NCI-H526 treated with DMSO at 0.1 percent for 48 hours (cell line): ENCODE data around the gene EBI3.
"Not testable (repeated sequence)": the region's sequence is repeated elsewhere in the genome, so short reads cannot be mapped to it uniquely, and the experiment has no call there.

Source experiments
- DNase-seq: peaks from one replicate; lab custom pipeline; 2025; lab: John Stamatoyannopoulos, UW

EBI3 gene

GRCh38 chr19:4234862-4235201 lies 5.5 kb downstream of the EBI3 start:
- DNase-seq, result no peak

GRCh38 chr19:4237510-4237909 lies 8.2 kb downstream of the EBI3 start:
- DNase-seq, result not testable (repeated sequence)

- DNase-seq, result no peak
Observed at GRCh38 chr19:4238831-4239230, 9.5 kb downstream of the EBI3 start.

DNA sequence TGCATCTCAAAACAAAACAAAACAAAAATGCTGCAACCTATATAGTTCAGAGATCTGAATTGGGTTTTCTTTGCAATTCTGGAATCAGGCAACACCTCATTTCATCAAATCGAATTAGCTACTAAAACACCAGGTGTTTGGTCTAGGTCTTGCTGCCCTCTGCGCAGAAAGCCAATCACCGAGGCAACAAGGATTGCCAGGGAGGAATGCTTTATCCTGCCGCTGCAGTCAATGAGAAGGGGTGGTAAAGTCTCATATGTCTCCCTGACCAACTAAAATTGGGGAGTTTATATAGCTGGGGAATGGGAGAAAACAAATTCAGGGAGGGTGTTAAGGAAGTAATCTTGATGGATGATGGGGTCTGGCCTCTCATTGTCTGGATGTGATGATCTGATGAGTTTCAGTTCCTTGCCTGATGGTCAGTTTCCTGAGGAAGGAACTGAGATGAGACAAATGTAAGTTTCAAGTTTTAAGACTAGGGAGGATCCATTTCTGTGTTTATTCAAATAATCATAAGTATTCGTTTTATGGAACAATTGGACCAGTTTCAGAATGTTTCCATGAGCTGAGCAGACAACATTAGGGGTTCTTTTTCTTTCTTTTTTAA lies 12.6 kb downstream of the EBI3 start:
- DNase-seq, result no peak

DNA sequence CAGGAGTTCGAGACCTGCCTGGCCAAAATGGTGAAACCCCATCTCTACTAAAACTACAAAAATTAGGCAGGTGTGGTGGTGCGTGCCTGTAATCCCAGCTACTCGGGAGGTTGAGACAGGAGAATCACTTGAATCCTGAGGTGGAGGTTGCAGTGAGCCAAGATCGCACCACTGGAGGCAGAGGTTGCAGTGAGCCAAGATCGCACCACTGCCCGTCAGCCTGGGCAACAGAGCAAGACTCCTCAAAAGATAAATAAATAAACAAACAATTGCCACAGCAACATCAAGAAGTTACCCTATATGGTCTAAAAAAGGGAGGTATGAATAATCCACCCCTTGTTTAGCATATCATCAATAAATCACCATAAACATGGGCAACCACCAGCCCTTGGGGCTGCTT lies 16.6 kb downstream of the EBI3 start:
- not testable (repeated sequence) for DNase-seq

GRCh38 chr19:4246767-4247593 lies 17.7 kb downstream of the EBI3 start, which contains the start of gene YJU2:
TSS of gene YJU2 (plus strand) at chr19:4247080. CDS start at chr19:4247147, 67 bp downstream.
- DNase-seq, result peak; percentile 93

DNA sequence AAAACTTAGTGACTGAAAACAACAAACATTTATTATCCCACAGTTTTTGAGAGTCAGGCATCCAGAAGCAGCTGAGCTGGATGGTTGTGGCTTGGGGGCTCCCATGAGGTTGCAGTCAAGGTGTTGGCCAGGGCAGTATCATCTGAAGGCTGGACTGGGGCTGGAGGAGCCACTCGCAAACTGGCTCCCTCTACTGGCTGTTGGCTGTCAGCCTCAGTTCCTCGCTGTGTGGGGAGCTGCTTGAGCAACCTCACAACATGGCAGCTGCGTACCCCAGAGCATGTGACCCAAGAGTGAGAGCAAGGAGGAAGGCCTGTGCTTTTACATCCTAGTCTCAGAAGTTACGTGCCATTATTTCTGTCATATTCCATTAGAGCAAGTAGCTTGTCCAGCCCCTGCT lies 27.2 kb downstream of the EBI3 start:
- DNase-seq, result no peak

GRCh38 chr19:4257025-4257424 lies 27.7 kb downstream of the EBI3 start:
- DNase-seq, result no peak

DNA sequence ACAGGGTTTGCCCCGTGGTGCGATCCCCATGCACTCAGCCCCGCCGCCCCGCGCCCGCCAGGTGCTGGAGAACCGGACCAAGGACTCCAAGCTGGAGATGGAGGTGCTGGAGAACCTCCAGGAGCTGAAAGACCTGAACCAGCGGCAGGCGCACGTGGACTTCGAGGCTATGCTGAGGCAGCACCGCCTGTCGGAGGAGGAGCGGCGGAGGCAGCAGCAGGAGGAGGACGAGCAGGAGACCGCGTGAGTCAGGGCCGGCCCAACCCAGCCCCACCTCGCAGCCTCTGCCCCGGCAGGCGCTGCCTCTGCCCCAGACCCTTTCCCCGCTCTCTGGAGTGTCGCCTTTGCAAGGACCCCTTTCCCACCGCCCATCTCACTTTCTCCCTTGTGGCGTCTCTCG lies 28.9 kb downstream of the EBI3 start:
- no peak for DNase-seq

- no peak for DNase-seq
Observed at GRCh38 chr19:4260613-4261191, 31.4 kb downstream of the EBI3 start.

- DNase-seq, result no peak
Observed at GRCh38 chr19:4264812-4265211, 35.5 kb downstream of the EBI3 start.

DNA sequence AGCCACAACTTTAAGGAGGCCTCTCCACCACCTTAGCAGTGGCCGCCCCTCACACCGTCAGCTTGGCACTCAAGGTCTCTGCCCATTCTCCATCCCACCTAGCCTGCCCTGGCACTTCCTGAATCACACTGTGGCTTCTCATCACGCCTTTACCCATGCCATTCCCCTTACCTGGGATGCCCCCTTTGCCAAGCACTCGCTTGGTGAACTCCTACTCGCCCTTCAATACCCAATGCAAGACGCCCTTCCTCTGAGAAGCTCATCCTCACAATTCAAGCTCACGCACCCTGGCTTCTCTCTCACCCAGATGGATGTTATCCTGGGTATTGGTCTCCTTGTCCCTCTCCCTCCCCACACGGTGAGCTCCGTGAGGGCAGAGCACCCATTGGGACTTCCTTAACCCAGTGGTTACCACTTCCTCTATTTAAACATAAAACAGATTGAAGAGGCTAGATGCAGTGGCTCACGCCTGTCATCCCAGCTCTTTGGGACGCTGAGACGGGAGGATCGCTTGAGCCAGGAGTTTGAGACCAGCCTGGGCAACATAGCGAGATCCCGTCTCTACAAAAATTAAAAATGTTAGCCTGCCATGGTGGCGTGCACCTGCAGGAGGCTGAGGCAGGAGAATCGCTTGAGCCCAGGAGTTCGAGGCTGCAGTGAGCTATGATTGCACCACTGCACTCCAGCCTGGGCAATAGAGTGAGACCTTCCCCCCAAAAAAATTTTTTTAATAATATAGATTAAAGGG lies 37.1 kb downstream of the EBI3 start:
- DNase-seq, result no peak

DNA sequence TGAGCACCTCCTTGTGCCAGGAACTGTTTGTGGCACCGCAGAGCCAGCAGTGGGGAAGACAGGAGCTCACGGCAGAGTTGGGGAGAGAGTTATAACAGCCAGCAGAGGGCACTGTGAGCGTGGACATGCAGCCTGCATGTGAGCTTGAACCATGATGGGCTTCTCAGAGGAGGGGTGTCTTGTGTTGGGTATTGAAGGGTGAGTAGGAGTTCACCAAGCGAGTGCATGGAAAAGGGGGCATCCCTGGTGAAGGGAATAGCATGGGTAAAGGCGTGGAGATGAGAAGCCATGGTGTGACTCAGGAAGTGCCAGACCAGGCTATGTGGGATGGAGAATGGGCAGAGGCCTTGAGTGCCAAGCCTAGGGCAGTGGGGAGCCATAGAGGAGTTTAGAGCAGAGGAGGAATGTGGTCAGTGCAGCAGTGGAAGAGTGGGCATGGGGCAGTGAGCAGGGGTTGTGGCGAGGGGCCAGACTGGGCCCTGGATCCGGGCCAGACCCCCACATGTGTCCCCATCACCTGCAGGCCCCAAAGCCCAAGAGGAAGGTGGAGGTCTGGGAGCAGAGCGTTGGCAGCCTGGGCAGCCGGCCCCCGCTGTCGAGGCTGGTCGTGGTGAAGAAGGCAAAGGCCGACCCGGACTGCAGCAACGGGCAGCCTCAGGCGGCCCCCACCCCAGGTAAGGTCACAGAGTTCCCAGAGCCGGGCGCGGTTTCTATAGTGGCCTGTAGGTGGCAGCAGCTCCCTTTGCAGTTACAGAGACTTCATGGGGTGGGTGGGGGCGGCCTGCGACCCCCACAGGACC lies 38.0 kb downstream of the EBI3 start:
- DNase-seq, result peak; percentile 5

GRCh38 chr19:4267901-4268815 lies 38.8 kb downstream of the EBI3 start:
- DNase-seq, result no peak

DNA sequence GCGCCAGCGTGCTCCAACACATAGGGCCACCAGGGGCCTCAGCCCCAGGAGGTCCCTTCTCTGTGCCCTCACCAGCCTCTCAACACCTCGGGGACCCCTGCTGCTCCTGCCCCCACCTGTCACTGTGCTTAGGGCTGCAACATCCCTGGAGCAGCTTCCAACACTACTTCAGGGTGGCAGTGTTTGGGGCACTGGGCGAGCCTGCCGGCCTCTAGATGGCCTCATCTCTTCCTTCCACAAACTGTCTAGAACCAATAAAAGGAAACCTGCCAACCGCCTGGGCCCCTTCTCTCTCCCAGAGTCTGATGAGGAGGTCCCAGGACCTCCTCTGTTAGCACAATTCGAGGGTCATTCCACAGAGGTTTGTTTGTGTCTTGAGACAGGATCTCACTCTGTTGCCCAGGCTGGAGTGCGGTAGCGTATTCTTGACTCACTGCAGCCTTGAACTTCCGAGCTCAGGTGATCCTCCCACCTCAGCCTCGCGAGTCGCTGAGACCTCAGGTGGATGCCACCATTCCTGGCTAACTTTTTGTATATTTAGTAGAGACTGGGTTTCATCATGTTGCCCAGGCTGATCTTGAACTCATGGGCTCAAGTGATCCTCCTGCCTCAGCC lies 39.6 kb downstream of the EBI3 start:
- no peak for DNase-seq

- no peak for DNase-seq
Observed at GRCh38 chr19:4272894-4273293, 43.6 kb downstream of the EBI3 start.

DNA sequence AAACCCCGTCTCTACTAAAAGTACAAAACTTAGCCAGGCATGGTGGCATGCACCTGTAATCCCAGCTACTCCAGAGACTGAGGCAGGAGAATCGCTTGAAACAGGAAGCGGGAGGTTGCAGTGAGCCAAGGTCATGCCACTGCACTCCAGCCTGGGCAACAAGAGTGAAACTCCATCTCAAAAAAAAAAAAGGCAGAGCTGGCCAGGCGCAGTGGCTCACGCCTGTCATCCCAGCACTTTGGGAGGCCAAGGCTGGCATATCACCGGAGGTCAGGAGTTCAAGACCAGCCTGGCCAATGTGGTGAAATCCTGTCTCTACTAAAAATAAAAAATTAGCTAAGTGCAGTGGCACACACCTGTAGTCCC lies 45.0 kb downstream of the EBI3 start:
- DNase-seq, result not testable (repeated sequence)

DNA sequence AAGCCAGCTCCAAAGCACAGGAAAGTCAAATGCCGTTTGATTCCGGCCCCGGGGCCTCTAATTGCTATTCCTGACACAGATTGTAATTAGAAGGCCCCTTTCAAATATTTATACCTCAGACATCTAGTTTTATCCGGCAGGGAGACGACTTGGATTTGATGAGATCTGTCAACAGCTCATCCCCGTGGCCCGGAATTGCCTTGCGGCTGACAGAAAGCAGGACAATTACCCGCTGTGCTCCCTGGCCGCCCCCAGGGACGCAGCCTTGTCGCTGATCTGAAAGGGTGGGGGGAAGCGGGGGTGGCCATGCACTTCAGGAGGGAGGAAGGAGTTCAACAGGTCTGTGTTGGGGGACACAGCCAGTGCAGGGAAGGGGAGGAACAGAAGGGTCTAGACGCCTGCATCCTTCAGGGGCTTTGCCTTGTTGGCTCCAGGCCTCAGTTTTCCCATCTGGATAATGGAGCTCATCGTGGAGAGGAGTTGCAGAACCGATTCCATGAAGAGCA lies 47.9 kb downstream of the EBI3 start:
- no peak for DNase-seq

DNA sequence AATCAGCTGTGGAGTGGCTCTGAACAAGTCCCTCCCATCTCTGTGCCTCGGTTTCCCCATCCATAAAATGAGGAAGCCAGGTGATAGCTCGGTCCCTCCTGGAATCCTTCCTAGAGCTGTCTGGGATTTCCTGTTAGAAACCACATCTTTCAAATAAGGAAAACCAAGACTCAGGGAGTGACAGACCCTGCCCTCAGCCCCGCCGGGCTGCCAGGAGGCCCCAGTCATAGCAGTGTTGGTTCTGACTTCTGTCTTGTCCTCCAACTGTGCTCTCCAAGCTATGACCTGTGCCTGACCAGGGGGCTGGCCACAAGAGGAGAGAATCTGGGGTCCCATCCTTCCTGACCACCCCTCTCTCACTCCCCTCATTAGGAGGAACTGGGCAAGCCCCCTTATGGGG lies 48.7 kb downstream of the EBI3 start:
- no peak for DNase-seq
